Activated CD4-positive, alpha-beta T cell treated with anti-CD3 and anti-CD28 coated beads, Interleukin-2, Interleukin-6, amounts not matched to agents 100 ng/mL and 50 ng/mL, durations not matched to agents 16 hours and 8 hours (primary cell): ENCODE results near the gene SLN.

ENCODE experiments used
- DNase-seq: peaks from one replicate; pipeline ENCODE4 v3.0.0-alpha.2; 2020

The SLN gene

DNA sequence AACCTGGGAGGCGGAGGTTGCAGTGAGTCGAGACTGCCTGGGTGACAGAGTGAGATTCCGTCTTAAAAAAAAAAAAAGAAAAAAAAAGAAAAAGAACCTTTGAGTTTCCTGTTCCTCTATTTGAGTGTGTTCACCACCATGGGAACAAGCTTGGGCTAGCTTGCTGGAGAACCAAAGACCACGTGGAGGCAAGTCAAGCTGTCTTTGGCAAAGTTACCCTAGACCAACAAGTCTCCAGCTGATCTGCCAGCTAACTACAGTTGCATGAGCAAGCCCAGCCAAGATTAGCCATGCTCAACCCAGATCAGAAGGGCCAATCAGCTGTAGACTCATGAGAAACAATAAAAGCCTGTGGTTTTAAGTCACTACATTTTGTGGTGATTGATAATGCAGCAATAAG, 29.7 kb downstream of the SLN start:
- DNase-seq: no peak

DNA sequence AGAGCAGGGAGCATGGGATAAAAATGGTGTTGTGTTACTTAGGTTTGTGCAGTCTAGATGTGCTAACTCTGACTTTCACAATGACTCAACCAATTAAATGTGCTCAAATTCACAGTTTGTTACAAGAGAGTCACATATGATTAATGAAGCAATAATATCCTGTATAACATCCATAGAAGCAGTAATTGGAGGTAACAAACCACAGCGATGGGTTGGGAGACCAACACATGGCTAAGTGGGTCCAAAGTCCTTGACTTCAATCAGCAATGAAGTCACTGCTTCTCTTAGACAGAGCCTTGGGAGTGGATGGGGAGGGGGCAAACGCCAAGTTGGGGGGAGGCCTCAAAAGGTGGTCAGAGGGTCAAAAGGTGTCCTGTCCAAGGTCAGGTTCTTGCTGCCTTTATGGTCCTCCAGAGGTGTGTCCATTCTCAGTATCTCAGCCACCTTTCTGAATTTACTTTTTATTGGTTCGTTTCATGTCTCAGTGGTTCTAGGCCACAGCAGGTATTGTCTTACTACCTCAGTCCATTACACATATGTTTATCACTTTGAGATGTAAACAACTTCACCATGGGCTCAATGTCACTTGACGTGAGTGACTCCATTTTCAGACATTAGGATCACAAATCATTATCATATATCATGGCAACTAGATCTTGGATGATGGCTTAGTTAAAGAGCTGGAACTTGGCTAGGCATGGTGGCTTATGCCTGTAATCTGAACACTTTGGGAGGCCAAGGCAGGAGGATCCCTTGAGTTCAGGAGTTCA, 32.4 kb downstream of the SLN start:
- DNase-seq: no peak

GRCh38 chr11:107678632-107678971, 33.3 kb downstream of the SLN start:
- no peak for DNase-seq

- DNase-seq: no peak
Measured at GRCh38 chr11:107677924-107678631, 33.8 kb downstream of the SLN start.

DNA sequence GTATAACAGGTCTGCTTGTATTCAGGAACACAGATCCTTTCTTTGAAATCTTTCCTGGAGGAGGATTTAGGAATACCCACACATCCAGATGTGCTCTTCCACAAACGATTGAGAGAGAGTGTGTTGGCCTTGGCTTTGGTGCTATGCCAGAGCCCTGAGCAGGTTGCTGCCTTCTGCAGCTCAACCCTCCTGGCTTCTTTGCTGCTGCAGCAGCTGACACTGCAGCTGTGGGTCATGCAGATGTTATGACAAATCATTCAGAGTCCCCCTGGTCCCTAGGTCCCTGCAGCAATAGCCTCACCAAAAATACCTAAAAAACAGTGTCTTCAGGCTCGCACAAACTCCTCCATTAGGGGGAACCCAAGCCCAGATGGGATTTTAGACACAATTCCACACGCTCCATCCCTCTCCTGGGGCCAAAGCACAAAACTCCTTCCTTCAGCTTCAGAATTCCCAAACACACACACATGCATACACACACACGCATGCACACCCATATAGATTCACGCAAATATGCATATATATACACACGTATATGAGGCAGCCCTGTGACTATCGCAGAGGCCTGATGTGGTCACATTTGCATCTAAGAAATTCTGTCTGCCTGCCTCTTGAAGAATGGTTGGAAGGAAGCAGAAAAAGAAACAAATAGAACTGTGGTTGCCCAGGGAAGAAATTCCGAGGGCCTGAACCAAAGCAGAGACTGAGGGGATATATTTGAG, 35.4 kb downstream of the SLN start:
- DNase-seq: no peak

- no peak for DNase-seq
Measured at GRCh38 chr11:107675902-107676301, 36.0 kb downstream of the SLN start.

- DNase-seq: no peak
Measured at GRCh38 chr11:107669893-107670601, 41.8 kb downstream of the SLN start.

DNA sequence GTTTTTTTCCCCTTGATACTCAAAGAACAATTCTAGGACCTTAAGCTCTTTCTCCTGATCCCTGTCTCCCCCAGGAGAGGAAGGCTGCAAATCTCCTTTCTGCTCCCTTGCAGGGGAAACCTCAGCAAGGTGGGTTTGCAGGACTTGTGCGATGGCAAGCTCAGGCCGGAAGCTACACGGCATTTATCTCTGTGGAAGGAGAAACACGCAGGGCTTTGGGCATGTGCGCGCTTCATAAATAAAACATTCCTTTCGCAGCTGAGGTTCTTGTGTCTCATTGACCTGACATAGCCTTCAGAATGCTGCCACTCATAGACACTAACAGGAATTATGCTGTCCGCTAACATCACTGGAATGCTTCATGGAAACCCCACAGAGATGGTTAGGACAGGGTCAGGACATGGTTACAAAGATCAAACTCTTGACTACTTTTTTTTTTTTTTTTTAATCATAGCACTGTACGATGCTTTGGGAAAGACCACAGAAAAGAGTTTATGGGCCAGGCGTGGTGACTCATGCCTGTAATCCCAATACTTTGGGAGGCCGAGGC, 42.6 kb downstream of the SLN start:
- no peak for DNase-seq

DNA sequence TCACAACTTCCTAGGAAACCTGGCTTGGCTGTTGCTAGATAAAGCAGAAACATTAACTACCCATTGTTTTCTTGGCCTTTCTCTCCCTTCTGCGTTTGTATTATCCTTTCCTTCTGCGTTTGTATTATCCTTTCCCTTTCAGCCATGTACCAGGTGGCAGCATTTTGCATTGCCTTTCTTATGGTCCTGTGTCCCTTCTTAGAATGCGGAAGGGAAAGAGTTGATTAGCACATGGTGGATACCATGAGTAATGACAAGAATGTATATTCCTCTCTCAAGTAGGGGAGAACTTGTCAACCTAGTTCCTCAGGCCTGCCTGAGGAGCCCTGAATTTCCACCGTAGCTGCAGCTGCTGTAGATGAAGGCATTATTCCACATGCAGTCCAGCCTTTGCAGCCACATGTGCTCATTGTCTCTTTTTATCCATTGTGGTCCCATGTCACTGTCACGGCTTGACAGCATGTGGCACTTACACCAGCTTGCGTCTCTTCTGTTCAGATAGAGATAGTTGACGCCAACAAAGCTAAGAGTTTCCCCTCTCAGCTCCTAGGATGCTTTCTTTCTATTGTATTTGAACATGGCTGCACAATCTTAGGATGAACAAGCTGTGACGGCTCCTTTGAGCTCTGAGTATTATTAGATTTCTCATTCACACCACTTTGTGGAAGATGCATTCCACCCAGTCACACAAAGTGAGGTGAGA, 44.8 kb downstream of the SLN start:
- no peak for DNase-seq

DNA sequence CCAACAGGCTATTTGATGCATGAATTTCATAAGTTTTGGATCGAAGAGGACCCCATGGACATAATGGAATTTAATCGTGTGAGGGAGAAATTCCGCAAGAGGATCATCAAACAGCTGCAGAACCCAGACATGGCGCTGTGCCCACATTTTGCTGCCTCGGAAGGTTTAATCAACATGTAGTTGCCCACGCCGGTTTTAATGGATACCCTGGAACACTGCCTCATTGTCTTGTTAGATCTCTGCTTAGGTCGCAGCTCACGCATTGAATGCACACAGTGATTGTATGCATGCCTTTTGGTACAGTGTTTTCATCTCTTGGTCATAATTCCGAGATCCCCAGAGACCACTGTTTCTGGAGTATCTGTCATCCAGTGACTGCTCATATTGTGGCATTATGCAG, 46.8 kb downstream of the SLN start:
- DNase-seq: no peak

- no peak for DNase-seq
Measured at GRCh38 chr11:107661656-107662055, 50.2 kb downstream of the SLN start.

DNA sequence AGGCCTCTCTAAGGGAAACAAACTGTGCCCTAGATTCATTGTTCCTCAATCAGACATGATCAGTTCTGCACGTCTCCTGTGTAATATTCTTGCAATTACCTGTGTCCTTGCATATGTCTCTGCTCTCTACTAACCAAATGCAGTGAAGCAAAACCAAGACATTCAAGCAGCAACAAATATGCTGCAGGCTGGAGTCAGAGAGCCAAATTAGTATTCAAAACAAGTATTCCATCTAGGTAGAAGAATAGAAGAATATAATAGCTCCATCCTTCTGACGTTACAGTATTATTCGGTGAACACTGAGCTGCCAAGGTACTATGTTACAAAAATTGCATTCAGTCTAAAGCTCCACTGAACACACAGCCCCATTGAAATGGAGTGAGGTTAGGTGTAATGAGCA, 51.8 kb downstream of the SLN start:
- DNase-seq: no peak

- DNase-seq: no peak
Measured at GRCh38 chr11:107659310-107659709, 52.5 kb downstream of the SLN start.
